HL-60 (cell line): Measurements from ENCODE around the gene PUS7.

ENCODE experiments used
- TF ChIP-seq, protein P1 (sequence below): IDR thresholded peaks from one replicate; pipeline ENCODE4 v1.5.1; 2011; ENCODE audit warnings: low read length, control low read depth, inconsistent platforms; ENCODE audit not compliant: insufficient read depth
- TF ChIP-seq, protein P2 (sequence below): IDR thresholded peaks from 2 replicates; pipeline ENCODE4 v1.6.1; 2012; ENCODE audit warnings: low read depth; ENCODE audit not compliant: insufficient replicate concordance

DNA sequence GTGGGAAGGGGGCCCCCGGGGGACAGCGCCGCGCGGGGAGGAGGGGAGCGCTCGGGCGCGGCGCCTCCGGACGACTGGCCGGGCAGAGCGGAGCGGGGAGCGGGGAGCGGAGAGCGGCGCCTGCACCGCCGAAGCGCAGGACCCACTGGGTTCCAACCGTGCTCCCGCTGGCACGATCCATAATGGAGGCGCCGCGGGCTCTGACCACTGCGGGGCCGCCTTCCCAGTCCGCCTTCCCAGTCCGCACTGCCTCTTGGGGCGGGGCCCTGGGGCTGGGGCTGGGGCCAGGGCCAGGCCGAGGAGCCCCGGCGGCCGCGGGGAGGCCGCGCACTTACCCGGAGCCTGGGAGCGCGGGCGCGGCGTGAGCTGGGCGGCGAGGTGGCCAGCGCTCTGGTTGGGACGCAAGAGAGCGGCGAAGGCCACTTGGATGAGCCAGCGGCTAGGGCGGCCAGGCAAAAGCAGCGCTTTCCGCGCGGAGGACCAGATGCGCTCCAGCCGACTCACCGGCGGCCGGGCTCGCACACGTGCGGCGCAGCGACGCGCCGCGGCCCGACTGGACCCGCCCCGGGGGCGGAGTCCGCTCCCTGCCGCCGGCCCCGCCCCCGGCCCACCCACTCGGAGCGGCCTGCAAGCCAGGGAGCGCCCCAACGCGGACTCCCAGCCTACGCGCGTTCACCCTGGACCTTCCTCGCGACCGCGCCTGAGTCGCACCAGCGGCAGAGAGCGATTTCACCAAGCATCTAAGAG is at the start of gene PUS7:
- TF ChIP-seq, protein P1, sequence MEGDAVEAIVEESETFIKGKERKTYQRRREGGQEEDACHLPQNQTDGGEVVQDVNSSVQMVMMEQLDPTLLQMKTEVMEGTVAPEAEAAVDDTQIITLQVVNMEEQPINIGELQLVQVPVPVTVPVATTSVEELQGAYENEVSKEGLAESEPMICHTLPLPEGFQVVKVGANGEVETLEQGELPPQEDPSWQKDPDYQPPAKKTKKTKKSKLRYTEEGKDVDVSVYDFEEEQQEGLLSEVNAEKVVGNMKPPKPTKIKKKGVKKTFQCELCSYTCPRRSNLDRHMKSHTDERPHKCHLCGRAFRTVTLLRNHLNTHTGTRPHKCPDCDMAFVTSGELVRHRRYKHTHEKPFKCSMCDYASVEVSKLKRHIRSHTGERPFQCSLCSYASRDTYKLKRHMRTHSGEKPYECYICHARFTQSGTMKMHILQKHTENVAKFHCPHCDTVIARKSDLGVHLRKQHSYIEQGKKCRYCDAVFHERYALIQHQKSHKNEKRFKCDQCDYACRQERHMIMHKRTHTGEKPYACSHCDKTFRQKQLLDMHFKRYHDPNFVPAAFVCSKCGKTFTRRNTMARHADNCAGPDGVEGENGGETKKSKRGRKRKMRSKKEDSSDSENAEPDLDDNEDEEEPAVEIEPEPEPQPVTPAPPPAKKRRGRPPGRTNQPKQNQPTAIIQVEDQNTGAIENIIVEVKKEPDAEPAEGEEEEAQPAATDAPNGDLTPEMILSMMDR: no peak
- TF ChIP-seq, protein P2, sequence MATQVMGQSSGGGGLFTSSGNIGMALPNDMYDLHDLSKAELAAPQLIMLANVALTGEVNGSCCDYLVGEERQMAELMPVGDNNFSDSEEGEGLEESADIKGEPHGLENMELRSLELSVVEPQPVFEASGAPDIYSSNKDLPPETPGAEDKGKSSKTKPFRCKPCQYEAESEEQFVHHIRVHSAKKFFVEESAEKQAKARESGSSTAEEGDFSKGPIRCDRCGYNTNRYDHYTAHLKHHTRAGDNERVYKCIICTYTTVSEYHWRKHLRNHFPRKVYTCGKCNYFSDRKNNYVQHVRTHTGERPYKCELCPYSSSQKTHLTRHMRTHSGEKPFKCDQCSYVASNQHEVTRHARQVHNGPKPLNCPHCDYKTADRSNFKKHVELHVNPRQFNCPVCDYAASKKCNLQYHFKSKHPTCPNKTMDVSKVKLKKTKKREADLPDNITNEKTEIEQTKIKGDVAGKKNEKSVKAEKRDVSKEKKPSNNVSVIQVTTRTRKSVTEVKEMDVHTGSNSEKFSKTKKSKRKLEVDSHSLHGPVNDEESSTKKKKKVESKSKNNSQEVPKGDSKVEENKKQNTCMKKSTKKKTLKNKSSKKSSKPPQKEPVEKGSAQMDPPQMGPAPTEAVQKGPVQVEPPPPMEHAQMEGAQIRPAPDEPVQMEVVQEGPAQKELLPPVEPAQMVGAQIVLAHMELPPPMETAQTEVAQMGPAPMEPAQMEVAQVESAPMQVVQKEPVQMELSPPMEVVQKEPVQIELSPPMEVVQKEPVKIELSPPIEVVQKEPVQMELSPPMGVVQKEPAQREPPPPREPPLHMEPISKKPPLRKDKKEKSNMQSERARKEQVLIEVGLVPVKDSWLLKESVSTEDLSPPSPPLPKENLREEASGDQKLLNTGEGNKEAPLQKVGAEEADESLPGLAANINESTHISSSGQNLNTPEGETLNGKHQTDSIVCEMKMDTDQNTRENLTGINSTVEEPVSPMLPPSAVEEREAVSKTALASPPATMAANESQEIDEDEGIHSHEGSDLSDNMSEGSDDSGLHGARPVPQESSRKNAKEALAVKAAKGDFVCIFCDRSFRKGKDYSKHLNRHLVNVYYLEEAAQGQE: peak; percentile 14
